GM12872 (cell line): Measurements from ENCODE around the gene SPAG5.

Experiments
- CTCF ChIP-seq: IDR thresholded peaks from 3 replicates; pipeline ENCODE4 v1.5.1; 2011; ENCODE audit warnings: low read depth, mild to moderate bottlenecking, low read length, moderate library complexity; ENCODE audit not compliant: insufficient read depth

SPAG5 gene

GRCh38 chr17:28580959-28581358 is 17.9 kb downstream of the SPAG5 start:
- TF ChIP-seq CTCF, result no peak

GRCh38 chr17:28579526-28579925 is 19.3 kb downstream of the SPAG5 start:
- no peak for TF ChIP-seq CTCF

- no peak for TF ChIP-seq CTCF
These were observed 20.3 kb downstream of the SPAG5 start for GRCh38 chr17:28578246-28579195.

GRCh38 chr17:28577466-28577824 is 21.4 kb downstream of the SPAG5 start:
- no peak for TF ChIP-seq CTCF

GRCh38 chr17:28576758-28577465 is 21.9 kb downstream of the SPAG5 start, which contains the start of gene ALDOC:
TSS of gene ALDOC (minus strand) at chr17:28576895. CDS start at chr17:28575532, 1,363 bp downstream.
- no peak for TF ChIP-seq CTCF

- peak; percentile 47 for TF ChIP-seq CTCF
These were observed 23.6 kb downstream of the SPAG5 start for GRCh38 chr17:28575126-28575795.

- TF ChIP-seq CTCF, result peak; percentile 47; the same call in 1 of the 3 replicates
These were observed 24.3 kb downstream of the SPAG5 start for GRCh38 chr17:28574526-28574925.
